Upper lobe of left lung (tissue), 6 donors: ENCODE results near the gene COX4I1. TPM values are rescaled to one million over a fixed set of nuclear protein-coding genes. Genes with fewer than 3 reads are reported as not detected.

Experiments used
- ATAC-seq, 2 donors: fragments of 200-7000 bp; cut with Tn5 transposase; one replicate each; pipeline ENCODE4 v1.9.1; 2022; ENCODE audit warnings: mild to moderate bottlenecking in 2 of 2, moderate library complexity in 2 of 2; ENCODE audit not compliant: low FRiP score in 2 of 2
- DNase-seq, 2 donors: peaks; one replicate each; pipeline ENCODE4 v3.0.0-alpha.2; 2019 to 2020
- H3K27ac ChIP-seq, 4 donors: fragments of 200-600 bp; sonication (generic); one replicate each; pipeline ENCODE4 v1.5.1; 2016 to 2019
- H3K27me3 ChIP-seq, 4 donors: fragments of 200-600 bp; sonication (generic); one replicate each; pipeline ENCODE4 v1.5.1; 2017 to 2019
- H3K36me3 ChIP-seq, 4 donors: fragments of 200-600 bp; sonication (generic); one replicate each; pipeline ENCODE4 v1.5.1; 2016 to 2019
- H3K4me1 ChIP-seq, 4 donors: fragments of 200-600 bp; sonication (generic); one replicate each; pipeline ENCODE4 v1.5.1; 2018 to 2019
- H3K4me3 ChIP-seq, 4 donors: fragments of 200-600 bp; sonication (generic); one replicate each; pipeline ENCODE4 v1.5.1; 2017 to 2019; ENCODE audit warnings: mild to moderate bottlenecking in 2 of 4, moderate library complexity in 1 of 4
- H3K9me3 ChIP-seq, 4 donors: fragments of 200-600 bp; sonication (generic); one replicate each; pipeline ENCODE4 v1.5.1; 2018 to 2019
- EP300 ChIP-seq, 4 donors: sonication (generic); formaldehyde crosslinking; IDR thresholded peaks; one replicate each; pipeline ENCODE4 v1.5.1; 2017; ENCODE audit warnings: antibody characterized with exemption in 4 of 4, control low read depth in 2 of 4
- POLR2A ChIP-seq, 4 donors: fragments of 450-650 bp; IDR thresholded peaks; one replicate each; pipeline ENCODE4 v1.5.1; 2016 to 2017; ENCODE audit warnings: antibody characterized with exemption in 4 of 4, mild to moderate bottlenecking in 2 of 4
- POLR2AphosphoS5 ChIP-seq, 2 donors: sonication (generic); formaldehyde crosslinking; IDR thresholded peaks; one replicate each; pipeline ENCODE4 v1.5.1; 2017; ENCODE audit warnings: antibody characterized with exemption in 2 of 2
- WGBS, 2 donors: methylation state at CpG; one replicate each; pipeline ENCODE4 v1.1.5; 2017 to 2018; 5-methylcytosine and 5-hydroxymethylcytosine counted together
- total RNA-seq, 6 donors: library from RNA; depleted of rRNA in 4 of 6; stranded (reverse); fragments of >200 nt in 4 of 6; gene quantifications; one replicate each; pipeline versions ENCODE4 v1.1.0 to v1.2.1, GENCODE V29; 2016 to 2021
- TF ChIP-seq, protein P1 (sequence below), 6 experiments: fragments of 450-650 bp in 4 of 6; fragments of 200-600 bp in 2 of 6; sonication (generic) in 2 of 6; IDR thresholded peaks; one replicate each; pipeline ENCODE4 v1.5.1; 2016 to 2019; ENCODE audit warnings: antibody characterized with exemption in 6 of 6
- donor health status: DM: no; HTN: no; CAD: no; lungs with moderate emphysema.
- donor health status: DM: no; HTN: yes; CAD: no; lungs with severe emphysema.

The COX4I1 gene
- total RNA-seq, 6 donors from 2014 or later, result 160 to 490 (median 439) TPM

GRCh38 chr16:85847681-85848601 lies 48.4 kb downstream of the COX4I1 start:
- 59 to 65% methylated on average over 39 of the region's 39 CpGs for WGBS, 2 donors
- Histone ChIP-seq H3K27ac (no peak overlapping the region), H3K4me1 (peaks cover 0 to 6% (median 0%) of the 10 kb centered on the region in 4 donors), H3K27me3 (no peaks in the 10 kb centered on the region), H3K36me3 (no peaks in the 10 kb centered on the region), H3K4me3 (no peak overlapping the region), H3K9me3 (no peaks in the 10 kb centered on the region)
- ATAC-seq (no peak), DNase-seq (no peak)
- TF ChIP-seq, protein P1, sequence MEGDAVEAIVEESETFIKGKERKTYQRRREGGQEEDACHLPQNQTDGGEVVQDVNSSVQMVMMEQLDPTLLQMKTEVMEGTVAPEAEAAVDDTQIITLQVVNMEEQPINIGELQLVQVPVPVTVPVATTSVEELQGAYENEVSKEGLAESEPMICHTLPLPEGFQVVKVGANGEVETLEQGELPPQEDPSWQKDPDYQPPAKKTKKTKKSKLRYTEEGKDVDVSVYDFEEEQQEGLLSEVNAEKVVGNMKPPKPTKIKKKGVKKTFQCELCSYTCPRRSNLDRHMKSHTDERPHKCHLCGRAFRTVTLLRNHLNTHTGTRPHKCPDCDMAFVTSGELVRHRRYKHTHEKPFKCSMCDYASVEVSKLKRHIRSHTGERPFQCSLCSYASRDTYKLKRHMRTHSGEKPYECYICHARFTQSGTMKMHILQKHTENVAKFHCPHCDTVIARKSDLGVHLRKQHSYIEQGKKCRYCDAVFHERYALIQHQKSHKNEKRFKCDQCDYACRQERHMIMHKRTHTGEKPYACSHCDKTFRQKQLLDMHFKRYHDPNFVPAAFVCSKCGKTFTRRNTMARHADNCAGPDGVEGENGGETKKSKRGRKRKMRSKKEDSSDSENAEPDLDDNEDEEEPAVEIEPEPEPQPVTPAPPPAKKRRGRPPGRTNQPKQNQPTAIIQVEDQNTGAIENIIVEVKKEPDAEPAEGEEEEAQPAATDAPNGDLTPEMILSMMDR (IDR thresholded peaks at IDR 0.05), result no peak
- no peak for TF ChIP-seq POLR2AphosphoS5 (IDR thresholded peaks at IDR 0.05)
- TF ChIP-seq EP300 (IDR thresholded peaks at IDR 0.05), result no peak
- TF ChIP-seq POLR2A (IDR thresholded peaks at IDR 0.05), result no peak

- H3K4me3 ChIP-seq, result no peak overlapping the region
- peaks cover 0 to 6% (median 0%) of the 10 kb centered on the region in 4 donors for H3K4me1 ChIP-seq
- H3K27me3 ChIP-seq, result no peaks in the 10 kb centered on the region
- no peak overlapping the region for H3K27ac ChIP-seq
- no peak for DNase-seq
- H3K9me3 ChIP-seq, result no peaks in the 10 kb centered on the region
- no peaks in the 10 kb centered on the region for H3K36me3 ChIP-seq
- ATAC-seq, result no peak
- no peak for TF ChIP-seq EP300 (IDR thresholded peaks at IDR 0.05)
- no peak for TF ChIP-seq POLR2AphosphoS5 (IDR thresholded peaks at IDR 0.05)
- TF ChIP-seq POLR2A (IDR thresholded peaks at IDR 0.05), result no peak
- TF ChIP-seq, protein P1 (IDR thresholded peaks at IDR 0.05), result no peak
- 45 to 60% methylated on average over 9 of the region's 9 CpGs for WGBS, 2 donors
These were observed 49.5 kb downstream of the COX4I1 start for GRCh38 chr16:85848986-85849385.

- WGBS, 2 donors, result 68 to 82% methylated on average over 8 of the region's 8 CpGs
- no peak for ATAC-seq
- H3K27me3 ChIP-seq, result no peaks in the 10 kb centered on the region
- peaks cover 0 to 6% (median 1%) of the 10 kb centered on the region in 4 donors for H3K4me1 ChIP-seq
- no peaks in the 10 kb centered on the region for H3K36me3 ChIP-seq
- no peaks in the 10 kb centered on the region for H3K9me3 ChIP-seq
- no peak overlapping the region for H3K4me3 ChIP-seq
- no peak overlapping the region for H3K27ac ChIP-seq
- DNase-seq, result no peak
- TF ChIP-seq POLR2A (IDR thresholded peaks at IDR 0.05) (no peak), EP300 (IDR thresholded peaks at IDR 0.05) (no peak)
These were observed 49.9 kb downstream of the COX4I1 start for GRCh38 chr16:85849388-85849787.

DNA sequence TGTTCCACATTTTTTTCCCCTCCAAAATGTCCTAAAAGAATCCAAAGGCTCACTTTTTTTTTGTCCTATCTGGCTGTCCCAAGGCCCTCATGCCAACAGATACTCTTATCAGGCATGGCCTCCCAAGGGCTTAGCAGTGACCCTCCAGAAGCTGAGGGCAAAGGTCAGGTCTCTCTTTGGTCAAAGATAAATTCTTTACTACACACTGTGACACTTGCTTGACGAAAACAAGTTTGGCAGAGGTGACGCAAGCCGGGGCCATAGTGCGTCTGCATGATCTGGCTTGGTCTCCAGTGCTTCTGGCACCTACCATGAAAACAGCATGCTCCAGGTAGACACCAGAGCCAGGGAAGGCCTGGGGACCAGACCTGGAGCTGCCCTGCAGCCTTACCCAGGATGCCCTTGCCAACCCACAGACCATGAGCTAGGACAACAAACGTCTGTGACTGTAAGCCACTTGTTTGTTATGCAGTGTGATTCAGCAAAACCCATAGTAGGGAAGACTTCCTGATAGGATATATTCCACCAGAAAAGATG lies 50.9 kb downstream of the COX4I1 start:
- no peak overlapping the region for H3K4me3 ChIP-seq
- H3K27ac ChIP-seq, result no peak overlapping the region
- no peak for ATAC-seq
- TF ChIP-seq EP300 (IDR thresholded peaks at IDR 0.05) (no peak), POLR2AphosphoS5 (IDR thresholded peaks at IDR 0.05) (no peak), POLR2A (IDR thresholded peaks at IDR 0.05) (no peak)
- TF ChIP-seq, protein P1 (IDR thresholded peaks at IDR 0.05), result no peak
- no peaks in the 10 kb centered on the region for H3K36me3 ChIP-seq
- H3K9me3 ChIP-seq, result no peaks in the 10 kb centered on the region
- no peak for DNase-seq
- H3K4me1 ChIP-seq, result peaks cover 0 to 3% (median 0%) of the 10 kb centered on the region in 4 donors
- WGBS, 2 donors, result 58 to 75% methylated on average over 2 to 5 of the region's 5 CpGs
- H3K27me3 ChIP-seq, result no peaks in the 10 kb centered on the region

- WGBS, 2 donors, result 72 to 81% methylated on average over 15 of the region's 15 CpGs
- DNase-seq (no peak), ATAC-seq (no peak)
- H3K27ac ChIP-seq, result no peak overlapping the region
- no peaks in the 10 kb centered on the region for H3K9me3 ChIP-seq
- no peaks in the 10 kb centered on the region for H3K27me3 ChIP-seq
- TF ChIP-seq EP300 (IDR thresholded peaks at IDR 0.05), result no peak
- TF ChIP-seq, protein P1 (IDR thresholded peaks at IDR 0.05), result no peak
- no peak overlapping the region for H3K4me3 ChIP-seq
- H3K36me3 ChIP-seq, result no peaks in the 10 kb centered on the region
- peaks cover 0 to 3% (median 0%) of the 10 kb centered on the region in 4 donors for H3K4me1 ChIP-seq
These were observed 51.7 kb downstream of the COX4I1 start for GRCh38 chr16:85851034-85851785.
